Liver (tissue), 9 donors: Measurements from ENCODE around the gene TAS2R1. TPM values are rescaled to one million over a fixed set of nuclear protein-coding genes. Genes with fewer than 3 reads are reported as not detected.
A peak's percentile ranks its signal among the peaks of the same experiment; 100 is the strongest.

Experiments
- DNase-seq: peaks from one replicate; pipeline ENCODE4 v3.0.0-alpha.2; 2017; ENCODE audit warnings: low spot score
- H3K27ac ChIP-seq, 2 donors: one replicate each; pipeline ENCODE4 v1.7.0; 2013; ENCODE audit warnings: inconsistent platforms in 2 of 2, low read length in 2 of 2, control low read depth in 1 of 2, low read depth in 1 of 2, mild to moderate bottlenecking in 1 of 2
- H3K27me3 ChIP-seq, 4 donors: one replicate each; pipeline versions ENCODE4 v1.6.1 to v1.7.0; 2013; ENCODE audit warnings: low read length in 3 of 4, inconsistent platforms in 1 of 4, mild to moderate bottlenecking in 1 of 4, moderate library complexity in 1 of 4; ENCODE audit not compliant: control insufficient read depth in 4 of 4, insufficient read depth in 4 of 4
- H3K36me3 ChIP-seq, 4 donors: one replicate each; pipeline versions ENCODE4 v1.6.1 to v1.7.0; 2013; ENCODE audit warnings: low read length in 3 of 4, mild to moderate bottlenecking in 3 of 4, low read depth in 1 of 4, moderate library complexity in 1 of 4; ENCODE audit not compliant: control insufficient read depth in 4 of 4, insufficient read depth in 3 of 4
- H3K4me1 ChIP-seq, 4 donors: one replicate each; pipeline versions ENCODE4 v1.6.1 to v1.7.0; 2013; ENCODE audit warnings: low read length in 3 of 4, mild to moderate bottlenecking in 3 of 4, moderate library complexity in 1 of 4; ENCODE audit not compliant: control insufficient read depth in 4 of 4, insufficient read depth in 4 of 4
- H3K4me3 ChIP-seq, 3 donors: one replicate each; pipeline versions ENCODE4 v1.6.1 to v1.7.0; 2013; ENCODE audit warnings: low read length in 3 of 3, control low read depth in 1 of 3, low read depth in 1 of 3, mild to moderate bottlenecking in 1 of 3
- H3K9ac ChIP-seq, 2 donors: one replicate each; pipeline ENCODE4 v1.7.0; 2013; ENCODE audit warnings: low read length in 2 of 2, mild to moderate bottlenecking in 2 of 2, moderate library complexity in 2 of 2, control low read depth in 1 of 2, low read depth in 1 of 2
- H3K9me3 ChIP-seq, 4 donors: one replicate each; pipeline versions ENCODE4 v1.6.1 to v1.7.0; 2013; ENCODE audit warnings: low read length in 3 of 4; ENCODE audit not compliant: control insufficient read depth in 4 of 4
- EGR1 ChIP-seq, 2 donors: IDR thresholded peaks; 2 replicates each; pipeline ENCODE4 v1.6.1; 2016 to 2018; ENCODE audit warnings: antibody characterized with exemption in 2 of 2, low read depth in 2 of 2
- FOXA1 ChIP-seq: IDR thresholded peaks from 2 replicates; pipeline ENCODE4 v1.6.1; 2016; ENCODE audit warnings: antibody characterized with exemption
- GABPA ChIP-seq, 2 donors: IDR thresholded peaks in 1 of 2; conservative IDR thresholded peaks in 1 of 2; 2 replicates each; pipeline ENCODE4 v1.6.1; 2016; ENCODE audit warnings: antibody characterized with exemption in 2 of 2, mild to moderate bottlenecking in 1 of 2, moderate library complexity in 1 of 2
- HNF4A ChIP-seq, 2 donors: conservative IDR thresholded peaks; 2 replicates each; pipeline ENCODE4 v1.6.1; 2016; ENCODE audit warnings: antibody characterized with exemption in 2 of 2, mild to moderate bottlenecking in 2 of 2
- HNF4G ChIP-seq: IDR thresholded peaks from 2 replicates; pipeline ENCODE4 v1.6.1; 2016; ENCODE audit warnings: antibody characterized with exemption
- NR2F2 ChIP-seq: IDR thresholded peaks from 2 replicates; pipeline ENCODE4 v1.6.1; 2016; ENCODE audit warnings: antibody characterized with exemption
- RAD21 ChIP-seq, 2 donors: IDR thresholded peaks; 2 replicates each; pipeline ENCODE4 v1.6.1; 2016; ENCODE audit warnings: antibody characterized with exemption in 2 of 2, mild to moderate bottlenecking in 2 of 2
- REST ChIP-seq: IDR thresholded peaks from 2 replicates; pipeline ENCODE4 v1.6.1; 2016; ENCODE audit warnings: antibody characterized with exemption, mild to moderate bottlenecking
- RXRA ChIP-seq, 2 donors: IDR thresholded peaks; 2 replicates each; pipeline ENCODE4 v1.6.1; 2017 to 2018; ENCODE audit warnings: antibody characterized with exemption in 2 of 2, mild to moderate bottlenecking in 1 of 2
- SP1 ChIP-seq: IDR thresholded peaks from 2 replicates; pipeline ENCODE4 v1.6.1; 2018; ENCODE audit warnings: antibody characterized with exemption, mild to moderate bottlenecking
- TAF1 ChIP-seq: conservative IDR thresholded peaks from 2 replicates; pipeline ENCODE4 v1.6.1; 2016; ENCODE audit warnings: antibody characterized with exemption, mild to moderate bottlenecking
- YY1 ChIP-seq: IDR thresholded peaks from 2 replicates; pipeline ENCODE4 v1.6.1; 2016; ENCODE audit warnings: antibody characterized with exemption, mild to moderate bottlenecking
- ZBTB33 ChIP-seq: IDR thresholded peaks from 2 replicates; pipeline ENCODE4 v1.6.1; 2016; ENCODE audit warnings: antibody characterized with exemption
- WGBS: extraction: QIAGEN DNeasy Blood & Tissue Kit; methylation state at CpG from one replicate; pipeline ENCODE4 v1.1.7; 2013; 5-methylcytosine and 5-hydroxymethylcytosine counted together
- polyA plus RNA-seq, 2 donors: library from polyadenylated mRNA; stranded (reverse) in 1 of 2; unstranded in 1 of 2; fragments of 200-250 nt in 1 of 2; fragments of >200 nt in 1 of 2; fragmentation: Nextera tagmentation in 1 of 2; extraction: Ambion mirVana in 1 of 2; gene quantifications; one replicate each; pipeline versions ENCODE4 v1.2.1 to v1.2.3, GENCODE V29; 2013 to 2015
- total RNA-seq, 2 donors: library from RNA; depleted of rRNA; stranded (reverse); fragments of >200 nt; gene quantifications; one replicate each; pipeline ENCODE4 v1.2.3, GENCODE V29; 2014
- TF ChIP-seq, protein P1 (sequence below): IDR thresholded peaks from 2 replicates; pipeline ENCODE4 v1.6.1; 2016; ENCODE audit warnings: antibody characterized with exemption
- TF ChIP-seq, protein P2 (sequence below): fragments of 150-350 bp; IDR thresholded peaks from 2 replicates; pipeline ENCODE4 v1.5.1; 2017; ENCODE audit warnings: improper control_type of control experiment, low read depth, low read length; ENCODE audit not compliant: missing input control
- TF ChIP-seq, protein P3 (sequence below): IDR thresholded peaks from 2 replicates; pipeline ENCODE4 v1.6.1; 2016; ENCODE audit warnings: antibody characterized with exemption
- donor health status: healthy.
- donor health status: healthy.
- donor health status: healthy.
- donor health status: healthy.
- donor health status: healthy.

TAS2R1 gene
- total and polyA plus RNA-seq, 4 donors, result not detected

DNA sequence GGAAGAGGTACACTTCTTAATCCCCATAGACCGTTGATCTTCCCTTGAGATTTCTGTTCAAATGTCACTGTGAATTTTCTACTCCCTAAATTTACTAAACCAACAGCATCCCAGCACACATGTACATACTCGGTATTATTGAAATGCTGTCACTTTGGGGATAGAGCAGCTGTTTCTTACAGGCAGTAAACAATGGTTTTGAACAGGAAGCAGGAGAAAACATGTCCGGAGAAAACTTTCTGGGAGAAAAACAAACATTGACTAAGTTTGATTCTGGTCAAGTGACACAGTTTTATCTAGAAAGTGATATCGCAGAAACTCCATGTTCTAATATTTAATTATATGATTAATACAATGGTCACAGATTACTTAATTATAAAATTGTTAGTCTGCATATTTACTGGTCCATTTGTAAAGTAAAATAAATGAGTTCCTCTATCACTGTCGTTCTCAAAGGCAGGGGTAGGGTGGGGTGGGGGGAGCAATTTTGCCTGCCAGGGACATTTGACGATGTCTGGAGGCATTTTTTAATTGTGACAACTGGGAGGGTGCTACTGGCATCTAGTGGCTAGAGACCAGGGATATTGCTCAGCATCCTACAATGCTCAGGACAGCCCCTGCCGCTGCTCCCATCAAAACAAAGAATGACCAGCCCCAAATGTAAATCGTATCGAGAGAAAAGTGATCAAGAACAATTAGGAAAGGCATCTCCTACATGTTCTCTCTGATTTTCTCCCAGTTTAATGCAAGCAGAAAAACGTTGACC, 12.2 kb downstream of the TAS2R1 start:
- WGBS, result 37% methylated on average over 10 of the region's 10 CpGs
- Histone ChIP-seq H3K27me3 (no peaks in the 10 kb centered on the region), H3K27ac (no peak overlapping the region), H3K4me3 (no peak overlapping the region), H3K36me3 (no peaks in the 10 kb centered on the region), H3K9me3 (no peaks in the 10 kb centered on the region), H3K4me1 (no peaks in the 10 kb centered on the region), H3K9ac (no peak overlapping the region)
- no peak for DNase-seq
- TF ChIP-seq HNF4A (conservative IDR thresholded peaks at IDR 0.05), result no peak
- TF ChIP-seq, protein P1, sequence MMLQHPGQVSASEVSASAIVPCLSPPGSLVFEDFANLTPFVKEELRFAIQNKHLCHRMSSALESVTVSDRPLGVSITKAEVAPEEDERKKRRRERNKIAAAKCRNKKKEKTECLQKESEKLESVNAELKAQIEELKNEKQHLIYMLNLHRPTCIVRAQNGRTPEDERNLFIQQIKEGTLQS, result no peak
- TF ChIP-seq RAD21 (IDR thresholded peaks at IDR 0.05), result peak; percentile 35 to 52
- TF ChIP-seq, protein P2, sequence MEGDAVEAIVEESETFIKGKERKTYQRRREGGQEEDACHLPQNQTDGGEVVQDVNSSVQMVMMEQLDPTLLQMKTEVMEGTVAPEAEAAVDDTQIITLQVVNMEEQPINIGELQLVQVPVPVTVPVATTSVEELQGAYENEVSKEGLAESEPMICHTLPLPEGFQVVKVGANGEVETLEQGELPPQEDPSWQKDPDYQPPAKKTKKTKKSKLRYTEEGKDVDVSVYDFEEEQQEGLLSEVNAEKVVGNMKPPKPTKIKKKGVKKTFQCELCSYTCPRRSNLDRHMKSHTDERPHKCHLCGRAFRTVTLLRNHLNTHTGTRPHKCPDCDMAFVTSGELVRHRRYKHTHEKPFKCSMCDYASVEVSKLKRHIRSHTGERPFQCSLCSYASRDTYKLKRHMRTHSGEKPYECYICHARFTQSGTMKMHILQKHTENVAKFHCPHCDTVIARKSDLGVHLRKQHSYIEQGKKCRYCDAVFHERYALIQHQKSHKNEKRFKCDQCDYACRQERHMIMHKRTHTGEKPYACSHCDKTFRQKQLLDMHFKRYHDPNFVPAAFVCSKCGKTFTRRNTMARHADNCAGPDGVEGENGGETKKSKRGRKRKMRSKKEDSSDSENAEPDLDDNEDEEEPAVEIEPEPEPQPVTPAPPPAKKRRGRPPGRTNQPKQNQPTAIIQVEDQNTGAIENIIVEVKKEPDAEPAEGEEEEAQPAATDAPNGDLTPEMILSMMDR, result peak; percentile 14
- TF ChIP-seq TAF1, result no peak

GRCh38 chr5:9617221-9617620, 12.9 kb downstream of the TAS2R1 start:
- H3K4me1 ChIP-seq, result no peaks in the 10 kb centered on the region
- no peaks in the 10 kb centered on the region for H3K36me3 ChIP-seq
- no peaks in the 10 kb centered on the region for H3K27me3 ChIP-seq
- 41% methylated on average over 3 of the region's 3 CpGs for WGBS
- H3K9me3 ChIP-seq, result no peaks in the 10 kb centered on the region
- no peak overlapping the region for H3K4me3 ChIP-seq
- DNase-seq, result no peak
- H3K27ac ChIP-seq, result no peak overlapping the region
- no peak for TF ChIP-seq SP1
- no peak for TF ChIP-seq REST
- TF ChIP-seq, protein P3, sequence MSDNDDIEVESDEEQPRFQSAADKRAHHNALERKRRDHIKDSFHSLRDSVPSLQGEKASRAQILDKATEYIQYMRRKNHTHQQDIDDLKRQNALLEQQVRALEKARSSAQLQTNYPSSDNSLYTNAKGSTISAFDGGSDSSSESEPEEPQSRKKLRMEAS, result no peak
- TF ChIP-seq NR2F2, result no peak
- TF ChIP-seq EGR1 (IDR thresholded peaks at IDR 0.05; ENCODE audit: low read depth in 2 of 2), result no peak
- TF ChIP-seq ZBTB33, result no peak
- no peak for TF ChIP-seq GABPA (IDR thresholded peaks at IDR 0.05 in 1 of 2, conservative IDR thresholded peaks at IDR 0.05 in 1 of 2)
- no peak for TF ChIP-seq YY1
- TF ChIP-seq, protein P1, result no peak
- TF ChIP-seq HNF4A (conservative IDR thresholded peaks at IDR 0.05), result no peak
- no peak for TF ChIP-seq TAF1
- TF ChIP-seq RAD21 (IDR thresholded peaks at IDR 0.05), result no peak
- TF ChIP-seq RXRA (IDR thresholded peaks at IDR 0.05), result no peak
- TF ChIP-seq, protein P2, result no peak
- no peak for TF ChIP-seq FOXA1
- TF ChIP-seq HNF4G, result no peak
- no peak overlapping the region for H3K9ac ChIP-seq
